GM12878 (cell line): ENCODE data around the gene TCP11X2. TPM values are rescaled to one million over a fixed set of nuclear protein-coding genes. Genes with fewer than 3 reads are reported as not detected.

Experiments
- polyA plus RNA-seq, 11 experiments: library from polyadenylated mRNA; depleted of rRNA in 4 of 11; unstranded in 6 of 11; stranded (reverse) in 5 of 11; fragments of >200 nt; fragmentation: Nextera tagmentation in 4 of 11; fragmentation: Illumina TruSeq in 1 of 11; extraction: Ambion mirVana in 4 of 11; extraction: Trizol in 1 of 11; gene quantifications; 1 replicate in 1 of 11; 2 replicates in 10 of 11; pipeline versions ENCODE4 v1.2.1 to v1.2.3, GENCODE V29; 2011 to 2016; ENCODE audit warnings: inconsistent platforms in 2 of 11, missing spikeins in 2 of 11, low read depth in 1 of 11
- total RNA-seq, 4 experiments: library from RNA; depleted of rRNA in 3 of 4; stranded (reverse); fragments of >200 nt in 3 of 4; fragmentation: Illumina TruSeq in 1 of 4; extraction: Trizol in 1 of 4; gene quantifications; 2 replicates each; pipeline versions ENCODE4 v1.2.1 to v1.2.3, GENCODE V29; 2013 to 2021

Gene TCP11X2
- total and polyA plus RNA-seq, 10 of the 15 experiments (the other 5 are each of a cell fraction or from before 2014, with no cell fraction given), result not detected

Other genes with a start within 250 kb of the TCP11X2 start
- not detected in 2 replicates for gene NXF2, start 224.6 kb downstream of the TCP11X2 start, total RNA-seq (2014; rRNA removed)
- not detected in 2 replicates for gene NXF2, start 224.6 kb downstream of the TCP11X2 start, total RNA-seq (2014; rRNA removed; fragmentation: Illumina TruSeq; extraction: Trizol)
- gene NXF2, start 224.6 kb downstream of the TCP11X2 start, total RNA-seq (2021), result not detected in 2 replicates
- not detected in 2 replicates for gene NXF2, start 224.6 kb downstream of the TCP11X2 start, polyA plus RNA-seq (2011; rRNA removed)
- not detected in 2 replicates for gene NXF2, start 224.6 kb downstream of the TCP11X2 start, polyA plus RNA-seq (2014; fragmentation: Illumina TruSeq; extraction: Trizol)
- gene NXF2, start 224.6 kb downstream of the TCP11X2 start, polyA plus RNA-seq (2014; fragmentation: Nextera tagmentation; extraction: Ambion mirVana), result not detected
- not detected in 2 replicates for gene NXF2, start 224.6 kb downstream of the TCP11X2 start, polyA plus RNA-seq (2014; rRNA removed)
- gene NXF2, start 224.6 kb downstream of the TCP11X2 start, polyA plus RNA-seq (2016; fragmentation: Nextera tagmentation; extraction: Ambion mirVana), result not detected
- gene NXF2B, start 31.8 kb downstream of the TCP11X2 start, total RNA-seq (2014; rRNA removed), result not detected in 2 replicates
- gene NXF2B, start 31.8 kb downstream of the TCP11X2 start, total RNA-seq (2014; rRNA removed; fragmentation: Illumina TruSeq; extraction: Trizol), result not detected in 2 replicates
- gene NXF2B, start 31.8 kb downstream of the TCP11X2 start, total RNA-seq (2021), result not detected in 2 replicates
- gene NXF2B, start 31.8 kb downstream of the TCP11X2 start, polyA plus RNA-seq (2011; rRNA removed), result not detected in 2 replicates
- not detected in 2 replicates for gene NXF2B, start 31.8 kb downstream of the TCP11X2 start, polyA plus RNA-seq (2014; fragmentation: Illumina TruSeq; extraction: Trizol)
- not detected for gene NXF2B, start 31.8 kb downstream of the TCP11X2 start, polyA plus RNA-seq (2014; fragmentation: Nextera tagmentation; extraction: Ambion mirVana)
- not detected in 2 replicates for gene NXF2B, start 31.8 kb downstream of the TCP11X2 start, polyA plus RNA-seq (2014; rRNA removed)
- gene NXF2B, start 31.8 kb downstream of the TCP11X2 start, polyA plus RNA-seq (2016; fragmentation: Nextera tagmentation; extraction: Ambion mirVana), result not detected
- gene TMSB15A, start 44.9 kb upstream of the TCP11X2 start, total RNA-seq (2014; rRNA removed), result not detected in 2 replicates
- not detected in 2 replicates for gene TMSB15A, start 44.9 kb upstream of the TCP11X2 start, total RNA-seq (2014; rRNA removed; fragmentation: Illumina TruSeq; extraction: Trizol)
- gene TMSB15A, start 44.9 kb upstream of the TCP11X2 start, total RNA-seq (2021), result not detected in 2 replicates
- not detected in 2 replicates for gene TMSB15A, start 44.9 kb upstream of the TCP11X2 start, polyA plus RNA-seq (2011; rRNA removed)
- gene TMSB15A, start 44.9 kb upstream of the TCP11X2 start, polyA plus RNA-seq (2014; fragmentation: Illumina TruSeq; extraction: Trizol), result not detected in 2 replicates
- gene TMSB15A, start 44.9 kb upstream of the TCP11X2 start, polyA plus RNA-seq (2014; fragmentation: Nextera tagmentation; extraction: Ambion mirVana), result not detected
- gene TMSB15A, start 44.9 kb upstream of the TCP11X2 start, polyA plus RNA-seq (2014; rRNA removed), result not detected in 2 replicates
- under 1 TPM in 1 of 2 experiments, not detected in 1; 0.25 TPM for gene TMSB15A, start 44.9 kb upstream of the TCP11X2 start, polyA plus RNA-seq (2016; fragmentation: Nextera tagmentation; extraction: Ambion mirVana)
- gene ARMCX5, start 127.7 kb upstream of the TCP11X2 start, total RNA-seq (2014; rRNA removed), result 10.3 and 11.9 TPM in 2 replicates
- 11.9 and 12.3 TPM in 2 replicates for gene ARMCX5, start 127.7 kb upstream of the TCP11X2 start, total RNA-seq (2014; rRNA removed; fragmentation: Illumina TruSeq; extraction: Trizol)
- gene ARMCX5, start 127.7 kb upstream of the TCP11X2 start, total RNA-seq (2021), result 6.5 and 7.8 TPM in 2 replicates
- gene ARMCX5, start 127.7 kb upstream of the TCP11X2 start, polyA plus RNA-seq (2011; rRNA removed), result 10.9 and 13.4 TPM in 2 replicates
- gene ARMCX5, start 127.7 kb upstream of the TCP11X2 start, polyA plus RNA-seq (2014; fragmentation: Illumina TruSeq; extraction: Trizol), result 12.5 and 13.7 TPM in 2 replicates
- 1 to 10 TPM; 9.3 to 9.5 TPM for gene ARMCX5, start 127.7 kb upstream of the TCP11X2 start, polyA plus RNA-seq (2014; fragmentation: Nextera tagmentation; extraction: Ambion mirVana)
- 9.2 and 11.9 TPM in 2 replicates for gene ARMCX5, start 127.7 kb upstream of the TCP11X2 start, polyA plus RNA-seq (2014; rRNA removed)
- gene ARMCX5, start 127.7 kb upstream of the TCP11X2 start, polyA plus RNA-seq (2016; fragmentation: Nextera tagmentation; extraction: Ambion mirVana), result 1 to 10 TPM; 6.8 to 8.2 TPM
- gene GPRASP1, start 179.7 kb upstream of the TCP11X2 start, total RNA-seq (2014; rRNA removed), result 0.34 and 0.44 TPM in 2 replicates
- gene GPRASP1, start 179.7 kb upstream of the TCP11X2 start, total RNA-seq (2014; rRNA removed; fragmentation: Illumina TruSeq; extraction: Trizol), result 0.45 and 0.46 TPM in 2 replicates
- gene GPRASP1, start 179.7 kb upstream of the TCP11X2 start, total RNA-seq (2021), result 0.46 and 0.61 TPM in 2 replicates
- gene GPRASP1, start 179.7 kb upstream of the TCP11X2 start, polyA plus RNA-seq (2011; rRNA removed), result 0.11 and 0.23 TPM in 2 replicates
- 0.10 and 0.36 TPM in 2 replicates for gene GPRASP1, start 179.7 kb upstream of the TCP11X2 start, polyA plus RNA-seq (2014; fragmentation: Illumina TruSeq; extraction: Trizol)
- under 1 TPM; 0.03 to 0.04 TPM for gene GPRASP1, start 179.7 kb upstream of the TCP11X2 start, polyA plus RNA-seq (2014; fragmentation: Nextera tagmentation; extraction: Ambion mirVana)
- gene GPRASP1, start 179.7 kb upstream of the TCP11X2 start, polyA plus RNA-seq (2014; rRNA removed), result 0.09 and 0.10 TPM in 2 replicates
- under 1 TPM; 0.16 to 0.20 TPM for gene GPRASP1, start 179.7 kb upstream of the TCP11X2 start, polyA plus RNA-seq (2016; fragmentation: Nextera tagmentation; extraction: Ambion mirVana)
- 0.11 and 0.33 TPM in 2 replicates for gene GPRASP2, start 240.6 kb upstream of the TCP11X2 start, total RNA-seq (2014; rRNA removed)
- gene GPRASP2, start 240.6 kb upstream of the TCP11X2 start, total RNA-seq (2014; rRNA removed; fragmentation: Illumina TruSeq; extraction: Trizol), result 0.22 and 0.23 TPM in 2 replicates
- gene GPRASP2, start 240.6 kb upstream of the TCP11X2 start, total RNA-seq (2021), result 0.26 and 0.29 TPM in 2 replicates
- gene GPRASP2, start 240.6 kb upstream of the TCP11X2 start, polyA plus RNA-seq (2011; rRNA removed), result 0.27 and 0.45 TPM in 2 replicates
- gene GPRASP2, start 240.6 kb upstream of the TCP11X2 start, polyA plus RNA-seq (2014; fragmentation: Illumina TruSeq; extraction: Trizol), result 0.06 and 0.19 TPM in 2 replicates
- gene GPRASP2, start 240.6 kb upstream of the TCP11X2 start, polyA plus RNA-seq (2014; fragmentation: Nextera tagmentation; extraction: Ambion mirVana), result under 1 TPM in 1 of 2 experiments, not detected in 1; 0.18 TPM
- 0.08 and 0.46 TPM in 2 replicates for gene GPRASP2, start 240.6 kb upstream of the TCP11X2 start, polyA plus RNA-seq (2014; rRNA removed)
- under 1 TPM; 0.16 to 0.27 TPM for gene GPRASP2, start 240.6 kb upstream of the TCP11X2 start, polyA plus RNA-seq (2016; fragmentation: Nextera tagmentation; extraction: Ambion mirVana)
- 0.05 and 0.17 TPM in 2 replicates for gene GPRASP3, start 248.9 kb upstream of the TCP11X2 start, total RNA-seq (2014; rRNA removed)
- 0.18 and 0.22 TPM in 2 replicates for gene GPRASP3, start 248.9 kb upstream of the TCP11X2 start, total RNA-seq (2014; rRNA removed; fragmentation: Illumina TruSeq; extraction: Trizol)
- 0.10 and 0.88 TPM in 2 replicates for gene GPRASP3, start 248.9 kb upstream of the TCP11X2 start, total RNA-seq (2021)
- 0.18 and 0.30 TPM in 2 replicates for gene GPRASP3, start 248.9 kb upstream of the TCP11X2 start, polyA plus RNA-seq (2011; rRNA removed)
- gene GPRASP3, start 248.9 kb upstream of the TCP11X2 start, polyA plus RNA-seq (2014; fragmentation: Illumina TruSeq; extraction: Trizol), result 0.10 TPM in 2 replicates
- gene GPRASP3, start 248.9 kb upstream of the TCP11X2 start, polyA plus RNA-seq (2014; fragmentation: Nextera tagmentation; extraction: Ambion mirVana), result under 1 TPM; 0.11 TPM
- 0.09 TPM in 2 replicates for gene GPRASP3, start 248.9 kb upstream of the TCP11X2 start, polyA plus RNA-seq (2014; rRNA removed)
- gene GPRASP3, start 248.9 kb upstream of the TCP11X2 start, polyA plus RNA-seq (2016; fragmentation: Nextera tagmentation; extraction: Ambion mirVana), result under 1 TPM; 0.27 to 0.30 TPM